Measurements from ENCODE around the gene SPECC1L. TPM values are rescaled to one million over a fixed set of nuclear protein-coding genes. Genes with fewer than 3 reads are reported as not detected.
"Not testable (repeated sequence)": the region's sequence is repeated elsewhere in the genome, so short reads cannot be mapped to it uniquely, and the experiment has no call there.

Gene SPECC1L
- total and polyA plus RNA-seq, 7 experiments from 2014 or later = 14.6 to 69.0 (median 39.9) TPM

- not testable (repeated sequence) for H3K9me3 Mint-ChIP-seq
Observed at GRCh38 chr22:24264329-24264896, 6.2 kb upstream of the SPECC1L start.

GRCh38 chr22:24265734-24266133, 4.9 kb upstream of the SPECC1L start:
- ATAC-seq = no peak
- CTCF ChIA-PET = interaction anchor here (0.5 kb wide), 1 partner anchor 18 kb away, joined by 3 read pairs; no protein-coding TSS in a partner anchor
- Histone ChIP-seq H3K4me1 (ENCODE audit: control insufficient read depth in 2 of 2, insufficient read depth in 2 of 2, low read length in 2 of 2) (no peaks in the 10 kb centered on the region), H3K4me3 (ENCODE audit: low read length) (no peak overlapping the region), H3K9me3 (ENCODE audit: control insufficient read depth in 2 of 3, low read length in 3 of 3) (no peaks in the 10 kb centered on the region), H3K27ac (ENCODE audit: low read depth, low read length) (no peak overlapping the region), H3K27me3 (ENCODE audit: control insufficient read depth in 2 of 2, insufficient read depth in 2 of 2, low read length in 2 of 2) (no peaks in the 10 kb centered on the region), H3K36me3 (ENCODE audit: control insufficient read depth in 2 of 3, insufficient read depth in 3 of 3, low read length in 3 of 3) (no peaks in the 10 kb centered on the region)
- POLR2A ChIA-PET = no interaction called here
- DNase-seq = no peak
- intact Hi-C loops (cut with micrococcal nuclease) = no loop called here
- H3K9me3 Mint-ChIP-seq = no peaks in the 10 kb centered on the region
- no peak overlapping the region for H3K27ac Mint-ChIP-seq
- no peaks in the 10 kb centered on the region for H3K27me3 Mint-ChIP-seq
- H3K36me3 Mint-ChIP-seq = no peaks in the 10 kb centered on the region
- peaks cover 0 to 9% (median 2%) of the 10 kb centered on the region in 7 donors for H3K4me1 Mint-ChIP-seq
- no peak overlapping the region for H3K4me3 Mint-ChIP-seq

More at GRCh38 chr22:24264329-24264896, 6.2 kb upstream of the SPECC1L start:
- H3K36me3 ChIP-seq (ENCODE audit: control insufficient read depth in 2 of 3, insufficient read depth in 3 of 3, low read length in 3 of 3); H3K4me3 Mint-ChIP-seq; ATAC-seq; intact Hi-C loops (cut with micrococcal nuclease); DNase-seq; CTCF ChIA-PET; H3K27ac ChIP-seq (ENCODE audit: low read depth, low read length); H3K4me1 Mint-ChIP-seq; H3K36me3 Mint-ChIP-seq; H3K9me3 ChIP-seq (ENCODE audit: control insufficient read depth in 2 of 3, low read length in 3 of 3); H3K4me3 ChIP-seq (ENCODE audit: low read length); H3K27me3 Mint-ChIP-seq; H3K4me1 ChIP-seq (ENCODE audit: control insufficient read depth in 2 of 2, insufficient read depth in 2 of 2, low read length in 2 of 2); POLR2A ChIA-PET; H3K27me3 ChIP-seq (ENCODE audit: control insufficient read depth in 2 of 2, insufficient read depth in 2 of 2, low read length in 2 of 2): not testable (repeated sequence)
- peak overlapping the region in 2 of 9 donors; percentile 21 to 36 for H3K27ac Mint-ChIP-seq

GRCh38 chr22:24266495-24266894, 4.1 kb upstream of the SPECC1L start:
- H3K27me3 ChIP-seq (ENCODE audit: control insufficient read depth in 2 of 2, insufficient read depth in 2 of 2, low read length in 2 of 2); H3K4me3 Mint-ChIP-seq; H3K9me3 Mint-ChIP-seq; H3K4me3 ChIP-seq (ENCODE audit: low read length); POLR2A ChIA-PET; H3K27ac Mint-ChIP-seq; H3K36me3 ChIP-seq (ENCODE audit: control insufficient read depth in 2 of 3, insufficient read depth in 3 of 3, low read length in 3 of 3); intact Hi-C loops (cut with micrococcal nuclease); H3K9me3 ChIP-seq (ENCODE audit: control insufficient read depth in 2 of 3, low read length in 3 of 3); CTCF ChIA-PET; DNase-seq; H3K36me3 Mint-ChIP-seq; H3K27me3 Mint-ChIP-seq; H3K4me1 ChIP-seq (ENCODE audit: control insufficient read depth in 2 of 2, insufficient read depth in 2 of 2, low read length in 2 of 2); H3K27ac ChIP-seq (ENCODE audit: low read depth, low read length); ATAC-seq: not testable (repeated sequence)
- H3K4me1 Mint-ChIP-seq = peaks cover under 1 to 10% (median 2%) of the 10 kb centered on the region in 7 donors

GRCh38 chr22:24271386-24271854, 789 bp downstream of the SPECC1L start:
- POLR2A ChIA-PET = interaction anchor here (0.6 to 1.5 kb wide), 4 partner anchors 31 to 156 kb away, joined by 3 to 5 read pairs (median 4); partner anchors contain the start of gene ADORA2A
- intact Hi-C loops (cut with micrococcal nuclease) = loop anchor here in 1 of 2 donors (2.0 kb wide), 1 partner anchor 283 kb away; the partner anchor contains the start of genes GUCD1 and SNRPD3
- peaks cover 0 to 3% (median 0%) of the 10 kb centered on the region in 5 donors for H3K36me3 Mint-ChIP-seq

GRCh38 chr22:24273031-24273430, 2.4 kb downstream of the SPECC1L start:
- H3K9me3 Mint-ChIP-seq; H3K27ac ChIP-seq (ENCODE audit: low read depth, low read length); DNase-seq; H3K9me3 ChIP-seq (ENCODE audit: control insufficient read depth in 2 of 3, low read length in 3 of 3); CTCF ChIA-PET; ATAC-seq; H3K36me3 ChIP-seq (ENCODE audit: control insufficient read depth in 2 of 3, insufficient read depth in 3 of 3, low read length in 3 of 3); H3K27ac Mint-ChIP-seq; H3K27me3 Mint-ChIP-seq; H3K4me3 ChIP-seq (ENCODE audit: low read length); H3K27me3 ChIP-seq (ENCODE audit: control insufficient read depth in 2 of 2, insufficient read depth in 2 of 2, low read length in 2 of 2); intact Hi-C loops (cut with micrococcal nuclease): not testable (repeated sequence)
- Mint-ChIP-seq H3K4me3 (peak overlapping the region in 7 of 10 donors; percentile 9 to 85 (median 27)), H3K36me3 (peaks cover 6 to 10% (median 8%) of the 10 kb centered on the region in 5 donors), H3K4me1 (peaks cover 30 to 60% (median 48%) of the 10 kb centered on the region in 7 donors)
- POLR2A ChIA-PET = interaction anchor here (0.6 to 0.8 kb wide), 2 partner anchors 13 to 233 kb away, joined by 3 read pairs; no protein-coding TSS in a partner anchor
- H3K4me1 ChIP-seq (ENCODE audit: control insufficient read depth in 2 of 2, insufficient read depth in 2 of 2, low read length in 2 of 2) = peaks cover 6 to 11% of the 10 kb centered on the region in 2 donors

More at GRCh38 chr22:24271386-24271854, 789 bp downstream of the SPECC1L start:
- ATAC-seq (no peak), DNase-seq (no peak)
- Mint-ChIP-seq H3K9me3 (no peaks in the 10 kb centered on the region), H3K27ac (peak overlapping the region in 8 of 9 donors; percentile 67 to 87 (median 76)), H3K4me1 (peaks cover 24 to 49% (median 39%) of the 10 kb centered on the region in 7 donors), H3K27me3 (no peaks in the 10 kb centered on the region), H3K4me3 (peak overlapping the region; percentile 71 to 90 (median 88))
- Histone ChIP-seq H3K27me3 (ENCODE audit: control insufficient read depth in 2 of 2, insufficient read depth in 2 of 2, low read length in 2 of 2) (no peaks in the 10 kb centered on the region), H3K4me1 (ENCODE audit: control insufficient read depth in 2 of 2, insufficient read depth in 2 of 2, low read length in 2 of 2) (peaks cover 6 to 11% of the 10 kb centered on the region in 2 donors), H3K4me3 (ENCODE audit: low read length) (peak overlapping the region; percentile 87), H3K36me3 (ENCODE audit: control insufficient read depth in 2 of 3, insufficient read depth in 3 of 3, low read length in 3 of 3) (peaks cover 0 to 4% (median 0%) of the 10 kb centered on the region in 3 experiments), H3K9me3 (ENCODE audit: control insufficient read depth in 2 of 3, low read length in 3 of 3) (no peaks in the 10 kb centered on the region), H3K27ac (ENCODE audit: low read depth, low read length) (peak overlapping the region; percentile 88)
- CTCF ChIA-PET = interaction anchor here (0.6 kb wide), 1 partner anchor 244 kb away, joined by 3 read pairs; no protein-coding TSS in a partner anchor

- intact Hi-C loops (cut with micrococcal nuclease); H3K36me3 ChIP-seq (ENCODE audit: control insufficient read depth in 2 of 3, insufficient read depth in 3 of 3, low read length in 3 of 3); DNase-seq; CTCF ChIA-PET; H3K27me3 ChIP-seq (ENCODE audit: control insufficient read depth in 2 of 2, insufficient read depth in 2 of 2, low read length in 2 of 2); H3K4me3 ChIP-seq (ENCODE audit: low read length); ATAC-seq; H3K9me3 ChIP-seq (ENCODE audit: control insufficient read depth in 2 of 3, low read length in 3 of 3); H3K27ac ChIP-seq (ENCODE audit: low read depth, low read length); POLR2A ChIA-PET; H3K9me3 Mint-ChIP-seq; H3K27me3 Mint-ChIP-seq: not testable (repeated sequence)
- peak overlapping the region in 3 of 10 donors; percentile 9 to 46 (median 29) for H3K4me3 Mint-ChIP-seq
- peaks cover 30 to 60% (median 50%) of the 10 kb centered on the region in 7 donors for H3K4me1 Mint-ChIP-seq
- peaks cover 6 to 10% (median 8%) of the 10 kb centered on the region in 5 donors for H3K36me3 Mint-ChIP-seq
- H3K27ac Mint-ChIP-seq = peak overlapping the region in 1 of 9 donors; percentile 29
- H3K4me1 ChIP-seq (ENCODE audit: control insufficient read depth in 2 of 2, insufficient read depth in 2 of 2, low read length in 2 of 2) = peaks cover 6 to 11% of the 10 kb centered on the region in 2 donors
Observed at GRCh38 chr22:24273906-24274305, 3.3 kb downstream of the SPECC1L start.

Data from naive thymus-derived CD4-positive, alpha-beta T cell (primary cell).